GM12801 (cell line): ENCODE results near the gene UBR4.

Experiments
- TF ChIP-seq, protein P1 (sequence below): IDR thresholded peaks from one replicate; pipeline ENCODE4 v1.5.1; 2011; ENCODE audit warnings: control low read depth; ENCODE audit not compliant: insufficient read length; ENCODE audit errors: extremely low read depth

The UBR4 gene

DNA sequence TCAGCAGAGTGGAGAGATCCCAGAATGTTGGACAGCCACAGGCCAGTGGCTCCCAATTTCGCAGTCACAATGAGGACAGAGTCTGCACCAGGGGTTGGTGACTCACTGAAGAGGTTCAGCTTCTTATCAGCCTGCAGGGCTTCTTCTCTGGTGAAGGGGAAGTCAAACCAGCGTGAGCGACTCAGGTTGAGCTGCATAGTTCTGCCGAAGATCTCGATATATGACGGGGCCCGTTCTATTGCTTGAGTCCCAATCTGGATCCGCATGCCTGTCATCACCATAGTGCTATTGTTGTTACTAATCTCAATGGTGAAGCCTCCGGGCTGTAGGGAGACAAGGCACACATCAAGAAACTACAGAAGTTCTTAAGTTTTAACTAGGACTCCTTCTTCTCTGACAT lies 58.5 kb downstream of the UBR4 start:
- TF ChIP-seq, protein P1, sequence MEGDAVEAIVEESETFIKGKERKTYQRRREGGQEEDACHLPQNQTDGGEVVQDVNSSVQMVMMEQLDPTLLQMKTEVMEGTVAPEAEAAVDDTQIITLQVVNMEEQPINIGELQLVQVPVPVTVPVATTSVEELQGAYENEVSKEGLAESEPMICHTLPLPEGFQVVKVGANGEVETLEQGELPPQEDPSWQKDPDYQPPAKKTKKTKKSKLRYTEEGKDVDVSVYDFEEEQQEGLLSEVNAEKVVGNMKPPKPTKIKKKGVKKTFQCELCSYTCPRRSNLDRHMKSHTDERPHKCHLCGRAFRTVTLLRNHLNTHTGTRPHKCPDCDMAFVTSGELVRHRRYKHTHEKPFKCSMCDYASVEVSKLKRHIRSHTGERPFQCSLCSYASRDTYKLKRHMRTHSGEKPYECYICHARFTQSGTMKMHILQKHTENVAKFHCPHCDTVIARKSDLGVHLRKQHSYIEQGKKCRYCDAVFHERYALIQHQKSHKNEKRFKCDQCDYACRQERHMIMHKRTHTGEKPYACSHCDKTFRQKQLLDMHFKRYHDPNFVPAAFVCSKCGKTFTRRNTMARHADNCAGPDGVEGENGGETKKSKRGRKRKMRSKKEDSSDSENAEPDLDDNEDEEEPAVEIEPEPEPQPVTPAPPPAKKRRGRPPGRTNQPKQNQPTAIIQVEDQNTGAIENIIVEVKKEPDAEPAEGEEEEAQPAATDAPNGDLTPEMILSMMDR: no peak

DNA sequence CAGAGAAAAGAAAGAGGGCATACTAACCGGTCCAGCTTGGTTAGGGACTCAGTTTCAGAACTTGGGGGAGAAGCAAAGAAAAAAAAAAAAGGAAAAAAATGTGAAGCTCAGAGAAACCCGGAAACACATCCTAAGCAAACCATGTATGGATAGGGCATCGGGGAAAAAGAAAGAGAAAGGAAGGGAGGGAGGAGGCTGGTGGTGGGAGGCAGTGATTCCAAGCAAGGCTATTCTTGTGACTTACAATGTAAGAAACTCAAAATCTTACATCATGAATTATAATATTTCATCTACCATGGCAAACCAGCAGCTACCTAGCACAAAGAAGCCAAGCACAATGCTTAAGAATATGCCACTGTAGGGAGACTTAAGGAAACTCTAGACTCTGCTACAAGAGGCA lies 60.3 kb downstream of the UBR4 start:
- TF ChIP-seq, protein P1: no peak

DNA sequence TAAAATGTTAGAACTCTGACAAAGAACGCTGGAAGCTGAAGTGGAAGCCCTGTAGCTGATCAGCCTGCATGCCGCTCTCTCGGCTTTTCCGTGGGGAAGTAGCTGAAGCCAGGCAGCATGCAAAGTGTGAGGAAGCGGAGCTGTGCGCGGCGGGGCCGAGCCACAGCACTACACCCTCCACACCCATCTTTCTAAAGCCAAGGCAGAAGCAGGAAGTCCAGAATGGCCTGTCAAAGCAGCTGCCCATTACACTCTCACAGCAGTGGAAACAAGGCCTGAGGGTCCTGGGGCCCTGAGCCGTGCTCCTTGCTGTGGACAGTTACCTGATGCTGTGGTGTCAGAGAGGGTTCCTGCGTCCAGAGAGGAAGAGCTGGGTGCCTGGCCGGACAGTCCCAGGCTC lies 69.6 kb downstream of the UBR4 start:
- TF ChIP-seq, protein P1: no peak

DNA sequence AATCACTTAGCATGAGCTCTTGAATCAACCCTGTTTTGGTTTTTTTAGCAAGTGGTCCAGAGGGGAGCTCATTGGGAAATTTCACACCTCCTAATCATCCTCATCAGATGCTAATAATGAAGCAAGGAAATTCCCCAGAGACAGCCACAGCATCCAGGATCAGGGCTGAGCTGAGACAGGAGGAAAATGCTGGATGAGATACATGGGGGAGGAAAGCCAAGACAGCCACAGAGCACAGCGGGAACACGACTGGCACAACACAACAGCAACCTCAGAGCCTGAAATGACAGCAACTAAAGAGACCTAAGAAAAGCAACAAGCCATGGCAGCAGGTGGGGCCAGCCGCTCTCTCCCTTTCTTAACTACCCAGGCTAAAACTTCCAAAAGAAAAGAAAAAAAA lies 70.4 kb downstream of the UBR4 start:
- TF ChIP-seq, protein P1: no peak

DNA sequence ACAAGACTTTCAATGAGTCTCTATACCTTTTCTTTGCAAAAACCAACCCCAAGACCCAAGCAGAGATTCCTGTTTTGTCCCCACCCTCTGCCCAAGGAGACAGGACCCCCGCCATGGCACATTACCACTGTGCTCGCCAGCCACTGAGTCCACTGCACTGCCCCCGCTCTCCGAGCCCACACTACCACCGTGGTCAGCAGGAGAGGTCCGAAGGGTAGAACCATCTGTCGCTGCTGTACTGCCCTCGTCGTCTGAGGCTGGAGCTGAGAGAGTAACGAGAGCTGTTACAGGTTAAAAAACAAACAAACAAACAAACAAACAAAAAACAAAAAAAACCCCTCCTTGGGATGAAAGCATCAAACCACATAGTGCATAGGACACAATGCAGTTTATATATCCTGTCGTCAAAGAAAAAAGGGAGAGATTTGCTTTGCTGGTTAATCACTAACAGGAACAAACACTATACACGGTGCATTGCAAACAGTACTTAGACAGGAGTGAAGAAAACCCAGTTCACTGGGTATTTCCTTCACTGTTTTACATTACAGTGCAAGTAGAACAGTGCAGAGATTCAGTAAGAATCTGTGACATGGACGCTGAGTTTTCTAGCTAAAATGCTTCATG lies 71.0 kb downstream of the UBR4 start:
- TF ChIP-seq, protein P1: no peak

DNA sequence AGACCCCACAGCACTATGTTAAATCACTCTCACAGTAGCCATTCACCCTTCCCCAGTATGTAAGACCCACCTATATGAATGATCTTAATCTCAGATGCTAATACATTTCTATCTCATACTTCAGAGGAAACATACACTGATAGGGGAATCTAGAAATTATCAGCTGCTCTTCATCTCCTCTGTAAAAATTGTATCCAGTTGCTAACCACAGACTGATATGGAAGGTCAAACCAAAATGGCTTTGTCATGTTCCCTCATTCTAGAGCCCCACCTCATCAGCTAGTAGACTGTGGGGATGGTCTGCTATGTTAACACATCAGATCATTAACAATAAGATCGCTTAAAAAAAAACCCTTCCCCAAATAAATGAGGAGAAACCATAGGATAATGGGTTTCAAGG lies 71.7 kb downstream of the UBR4 start:
- TF ChIP-seq, protein P1: no peak

DNA sequence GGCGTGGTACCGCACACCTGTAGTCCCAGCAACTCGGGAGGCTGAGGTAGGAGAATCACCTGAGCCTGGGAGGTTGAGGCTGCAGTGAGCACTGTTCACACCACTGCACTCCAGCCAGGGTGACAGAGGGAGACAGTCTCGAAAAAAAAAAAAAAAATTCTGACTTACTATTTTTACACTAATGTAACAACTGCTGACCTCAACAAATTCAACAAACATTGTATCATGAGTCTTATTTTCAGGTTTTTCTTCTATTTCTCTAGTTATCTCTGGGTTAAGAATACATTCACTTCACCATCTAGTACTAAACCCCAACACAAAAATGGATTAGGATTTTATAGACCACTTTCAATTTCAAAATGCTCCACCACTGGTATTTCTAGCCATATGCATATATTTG lies 72.9 kb downstream of the UBR4 start:
- TF ChIP-seq, protein P1: no peak
